Stimulated activated CD8-positive, alpha-beta memory T cell treated with anti-CD3 and anti-CD28 coated beads, Interleukin-15, amount 100 ng/mL, for 48 hours (primary cell): ENCODE measurements around the gene MINDY2.
"Not testable (repeated sequence)": the region's sequence is repeated elsewhere in the genome, so short reads cannot be mapped to it uniquely, and the experiment has no call there.

Experiments used
- DNase-seq, 2 donors: peaks; one replicate each; pipeline ENCODE4 v3.0.0-alpha.2; 2020; ENCODE audit warnings: low read depth in 2 of 2

Gene MINDY2

DNA sequence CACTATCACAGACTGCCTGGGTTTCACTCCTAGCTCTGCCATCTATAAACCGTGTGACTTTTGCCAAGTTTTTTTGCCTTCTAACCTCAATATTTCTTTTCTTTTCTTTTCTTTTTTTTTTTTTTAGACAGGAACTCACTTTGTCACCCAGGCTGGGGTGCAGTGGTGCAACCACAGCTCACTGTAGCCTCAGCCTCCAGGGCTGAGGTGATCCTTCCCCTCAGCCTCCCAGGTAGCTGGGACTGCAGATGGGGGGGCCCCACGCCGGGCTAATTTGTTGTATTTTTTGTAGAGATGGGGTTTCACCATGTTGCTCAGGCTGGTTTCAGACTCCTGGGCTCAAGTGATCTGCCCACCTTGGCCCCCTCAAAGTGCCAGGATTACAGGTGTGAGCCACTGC is 18.4 kb upstream of the MINDY2 start:
- DNase-seq = no peak

DNA sequence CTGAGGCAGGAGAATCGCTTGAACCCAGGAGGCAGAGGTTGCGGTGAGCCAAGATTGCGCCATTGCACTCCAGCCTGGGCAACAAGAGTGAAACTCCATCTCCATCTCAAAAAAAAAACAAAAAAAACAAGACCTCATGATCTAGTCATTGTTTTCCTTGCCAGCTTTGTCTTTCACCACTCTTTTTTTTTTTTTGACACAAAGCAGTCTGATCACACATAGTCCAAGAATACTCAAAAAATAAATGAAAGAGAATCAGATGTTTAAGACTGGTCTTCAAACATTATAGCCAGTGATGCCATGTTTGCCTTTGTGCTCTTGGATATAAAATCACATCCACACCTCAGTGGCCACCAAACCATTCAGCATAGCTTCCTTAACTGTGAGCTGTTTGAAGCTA is 15.8 kb upstream of the MINDY2 start:
- no peak for DNase-seq

DNA sequence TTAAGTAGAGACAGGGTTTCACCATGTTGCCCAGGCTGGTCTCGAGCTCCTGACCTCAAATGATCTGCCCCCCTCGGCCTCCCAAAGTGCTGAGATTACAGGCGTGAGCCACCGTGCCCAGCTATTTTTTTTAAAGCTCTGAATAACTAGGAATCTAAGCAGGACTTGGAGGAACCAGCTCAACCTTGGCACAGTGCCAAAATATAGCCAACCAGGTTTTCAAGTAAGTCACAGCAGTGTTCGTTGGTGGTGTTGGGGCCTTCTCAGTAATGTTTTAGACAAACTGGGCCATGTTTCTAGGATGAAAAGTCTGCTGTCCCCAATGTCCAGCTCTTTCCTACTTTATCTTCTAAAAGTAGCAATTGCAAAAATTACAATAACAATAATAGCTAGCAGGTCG is 15.1 kb upstream of the MINDY2 start:
- no peak for DNase-seq

DNA sequence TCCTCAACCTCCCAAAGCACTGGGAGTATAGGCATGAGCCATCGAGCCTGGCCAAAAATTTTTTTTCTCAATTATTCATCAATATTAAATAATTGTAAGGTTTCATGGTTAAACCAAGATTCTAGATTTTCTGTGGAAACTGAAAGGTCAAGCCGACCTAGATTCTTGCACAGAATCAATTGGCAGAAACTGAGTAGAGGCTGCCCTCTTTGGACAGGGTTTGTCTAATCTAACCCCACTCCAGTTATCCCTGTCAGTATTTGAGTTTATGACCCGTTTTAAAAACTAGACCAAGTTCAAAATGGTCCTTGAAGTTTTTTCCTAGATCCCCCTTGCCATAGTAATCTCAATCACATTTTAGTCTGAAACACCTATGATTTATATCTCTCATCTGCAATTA is 13.0 kb upstream of the MINDY2 start:
- no peak for DNase-seq

DNA sequence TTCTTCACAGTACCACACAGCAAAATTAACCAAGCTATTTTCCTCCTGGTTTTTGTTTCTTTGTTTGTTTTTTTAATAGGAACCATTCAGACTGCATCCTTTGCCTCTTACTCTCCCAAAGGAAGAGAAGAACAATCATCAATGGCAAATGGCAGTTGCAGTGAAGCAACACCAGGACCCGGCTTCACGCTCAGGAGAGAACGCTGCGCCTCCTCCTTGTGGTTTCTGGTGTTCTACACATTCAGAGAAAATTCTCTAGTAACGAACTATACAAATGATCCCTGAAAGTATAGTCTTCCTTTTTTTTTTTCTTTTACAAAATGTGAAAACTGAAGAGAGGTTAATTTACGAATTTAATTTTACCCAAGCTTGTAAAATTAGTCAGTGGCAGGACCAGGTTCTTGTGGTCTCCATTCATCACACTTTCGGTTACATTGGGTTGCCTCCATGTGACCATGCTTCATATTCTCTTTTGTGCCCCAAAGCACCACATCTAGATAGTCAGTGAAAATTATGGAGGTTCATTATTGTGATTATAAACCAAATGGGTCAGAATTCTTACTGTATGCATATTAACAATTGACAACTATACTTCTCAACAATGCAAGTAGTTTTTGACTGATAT is 10.6 kb upstream of the MINDY2 start:
- no peak for DNase-seq

GRCh38 chr15:58761010-58761388 is 10.1 kb upstream of the MINDY2 start:
- no peak for DNase-seq

DNA sequence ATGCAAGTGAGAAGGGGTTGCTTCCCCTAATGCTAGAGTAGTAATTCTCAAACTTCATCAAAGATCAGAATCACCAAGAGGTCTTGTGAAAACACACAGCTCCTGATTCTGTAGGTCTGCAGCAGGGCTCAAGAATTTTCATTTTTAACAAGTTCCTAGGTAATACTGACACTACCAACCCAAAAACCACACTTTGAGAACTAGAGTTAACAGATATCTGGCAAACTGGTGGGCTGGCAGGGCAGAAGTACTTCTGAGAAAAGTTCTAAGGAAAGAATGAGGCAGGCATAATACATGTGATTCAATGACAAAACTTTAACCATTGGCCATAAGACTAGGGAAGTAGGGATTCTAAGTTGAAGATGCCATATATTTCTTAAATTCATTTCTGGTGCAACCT is 8.8 kb upstream of the MINDY2 start:
- no peak for DNase-seq

DNA sequence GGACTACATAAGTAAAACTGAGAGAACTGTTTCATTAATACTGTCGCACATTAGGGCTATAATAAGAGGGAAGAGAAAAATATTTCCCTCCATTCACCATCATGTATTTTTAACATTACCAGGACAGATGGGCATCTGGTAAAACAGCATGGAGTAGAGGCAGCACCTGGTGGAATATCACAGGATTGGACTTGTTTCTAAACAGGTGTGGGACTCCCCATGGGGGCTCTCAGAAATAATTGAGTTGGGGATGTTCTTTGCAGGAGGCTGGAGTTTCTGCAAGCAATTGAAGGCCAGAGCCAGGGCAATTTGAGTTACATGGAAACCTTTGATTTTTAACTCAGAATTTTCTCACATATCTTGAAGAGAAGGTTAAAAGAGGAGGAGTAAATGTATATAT is 8.4 kb upstream of the MINDY2 start:
- DNase-seq = no peak

- DNase-seq = no peak
These were observed 6.6 kb upstream of the MINDY2 start for GRCh38 chr15:58764468-58764867.

- no peak for DNase-seq
These were observed 4.8 kb upstream of the MINDY2 start for GRCh38 chr15:58766290-58766689.

DNA sequence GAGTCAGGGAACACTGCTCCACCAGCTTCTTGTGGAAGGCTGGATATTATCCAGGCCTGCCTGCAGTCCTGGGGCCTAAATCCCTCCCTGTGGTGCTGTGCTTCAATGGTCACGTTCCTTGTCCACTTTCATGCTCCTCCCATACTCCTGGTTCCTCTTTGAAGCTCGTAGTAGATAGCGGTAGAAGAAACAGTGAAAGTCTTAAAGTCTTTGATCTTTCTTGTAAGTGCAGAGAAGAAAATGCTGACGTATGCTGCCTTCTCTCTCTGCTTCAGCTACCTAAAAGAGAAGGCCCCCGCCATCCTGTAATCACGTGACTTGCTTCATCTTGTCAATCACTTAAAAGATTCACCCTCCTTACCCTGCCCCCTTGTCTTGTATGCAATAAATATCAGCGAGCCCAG is 2.5 kb upstream of the MINDY2 start:
- not testable (repeated sequence) for DNase-seq

DNA sequence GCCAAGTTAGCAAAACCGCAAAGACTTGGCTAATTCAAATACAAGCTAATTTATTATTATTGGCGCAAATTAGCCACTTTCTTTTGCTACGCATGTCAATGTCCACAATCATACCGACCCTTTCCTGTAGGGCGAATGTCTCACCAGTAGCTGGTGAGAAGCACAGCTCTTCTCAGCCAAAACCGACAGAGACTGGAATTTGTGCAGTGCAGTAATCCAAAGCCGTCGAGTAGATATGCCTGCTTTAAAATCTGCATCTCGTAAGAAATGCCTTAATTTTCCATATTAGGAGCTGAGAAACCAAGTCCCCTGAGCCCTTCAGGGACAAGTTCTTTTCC is 614 bp upstream of the MINDY2 start:
- DNase-seq = no peak

- DNase-seq = no peak
These were observed 634 bp downstream of the MINDY2 start for GRCh38 chr15:58771621-58772250.

- DNase-seq = no peak
These were observed 1.9 kb downstream of the MINDY2 start for GRCh38 chr15:58773024-58773423.

DNA sequence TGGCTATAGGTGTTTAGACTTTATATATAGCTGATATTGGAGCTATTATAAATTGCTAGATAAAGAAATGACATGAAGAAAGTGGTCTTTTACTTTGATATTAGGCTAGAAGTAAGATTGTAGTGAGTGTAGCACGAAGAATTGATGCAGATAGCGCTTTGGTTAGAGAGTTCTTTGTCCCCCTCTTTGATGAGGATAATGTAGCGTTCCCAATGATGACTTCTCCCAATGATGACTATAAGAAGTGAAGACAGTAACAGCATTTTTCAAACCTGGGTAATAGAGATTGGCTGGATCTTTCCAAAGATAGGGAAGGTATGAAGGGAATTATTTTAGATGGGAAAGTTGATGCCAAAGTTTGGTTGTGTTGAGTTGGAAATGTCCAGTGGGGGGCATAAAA is 4.3 kb downstream of the MINDY2 start:
- no peak for DNase-seq

DNA sequence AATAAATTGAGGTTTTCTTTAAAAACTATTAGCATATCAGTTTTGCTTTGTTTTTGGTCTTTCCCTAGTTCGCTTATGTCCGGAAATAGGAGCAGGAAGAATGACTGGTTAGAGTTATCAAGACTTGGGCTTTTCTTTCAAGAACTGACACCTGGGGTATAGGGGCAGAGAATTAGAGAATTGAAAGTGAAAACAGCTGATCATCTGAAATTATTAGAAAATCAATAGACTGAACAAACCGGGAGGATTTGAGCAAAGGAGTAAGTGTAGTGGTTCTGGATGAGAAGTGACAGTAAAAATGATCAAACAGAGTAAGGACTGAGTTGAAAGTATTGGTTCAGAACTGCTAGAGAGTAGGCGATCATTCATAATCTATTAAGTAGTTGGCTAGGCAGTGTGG is 6.0 kb downstream of the MINDY2 start:
- no peak for DNase-seq

DNA sequence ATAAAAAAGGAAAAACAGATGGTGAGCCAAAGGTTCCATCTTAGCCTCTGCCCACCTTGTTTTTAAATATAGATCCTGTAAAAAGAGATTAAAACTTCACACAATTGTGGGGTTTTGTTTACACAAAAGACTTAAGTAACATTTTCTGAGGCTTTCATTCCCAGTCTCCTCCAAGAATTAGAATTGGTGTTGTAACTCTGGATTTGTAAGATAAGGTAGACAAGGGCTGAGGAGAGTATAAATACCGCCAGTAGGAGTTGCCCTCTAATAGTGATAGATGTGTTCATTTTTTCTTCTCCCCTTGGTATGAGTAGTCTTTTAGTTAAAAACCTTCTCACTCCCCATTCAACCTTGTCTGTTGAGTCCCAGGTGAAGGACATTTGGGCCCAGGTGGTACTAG is 8.5 kb downstream of the MINDY2 start:
- no peak for DNase-seq

DNA sequence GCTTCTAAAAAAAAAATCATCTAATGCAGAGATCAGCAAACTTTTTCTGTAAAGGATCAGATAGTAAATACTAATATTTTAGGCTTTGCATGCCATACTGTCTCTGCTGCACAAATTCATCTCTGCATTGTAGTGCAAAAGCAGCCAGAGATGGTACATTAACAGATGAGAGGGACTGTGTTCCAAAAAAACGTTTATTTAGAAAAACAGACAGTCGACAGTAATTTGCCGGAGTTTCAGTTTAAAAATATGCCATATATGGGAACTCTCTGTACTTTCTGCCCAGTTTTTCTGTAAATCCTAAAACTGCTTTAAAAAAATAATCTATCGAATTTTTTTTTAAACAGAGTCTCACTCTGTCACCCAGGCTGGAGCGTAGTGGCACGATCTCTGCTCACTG is 14.3 kb downstream of the MINDY2 start:
- DNase-seq = no peak

DNA sequence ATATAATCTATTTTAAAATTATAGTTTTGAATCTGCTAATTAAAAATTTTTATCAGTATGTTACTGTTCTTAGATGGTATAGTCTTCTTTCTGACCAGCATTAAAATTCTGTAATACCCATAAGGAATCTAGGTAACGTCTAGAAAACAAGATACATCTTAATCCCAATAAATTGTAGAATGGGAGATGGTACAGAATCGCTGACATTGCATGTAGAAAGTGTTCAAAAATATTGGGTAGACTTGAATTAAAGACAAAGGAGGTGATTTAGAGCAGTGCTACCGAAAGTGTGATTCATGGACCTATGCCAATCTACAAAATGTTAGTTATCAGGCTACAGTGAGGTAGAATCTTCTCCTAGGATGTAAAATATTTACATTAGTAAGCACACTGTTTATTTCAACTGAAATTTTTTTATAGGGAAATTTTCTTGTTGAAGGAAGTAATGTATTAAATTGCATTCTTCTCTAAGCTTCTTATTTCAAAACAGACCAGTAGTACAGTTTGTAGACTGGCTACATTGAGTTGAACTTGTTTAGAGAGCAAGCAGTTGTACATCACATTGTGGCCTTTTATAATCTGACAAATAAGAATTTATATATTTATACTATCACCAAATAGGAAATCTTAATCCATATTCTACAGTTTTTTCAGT is 17.1 kb downstream of the MINDY2 start:
- no peak for DNase-seq

DNA sequence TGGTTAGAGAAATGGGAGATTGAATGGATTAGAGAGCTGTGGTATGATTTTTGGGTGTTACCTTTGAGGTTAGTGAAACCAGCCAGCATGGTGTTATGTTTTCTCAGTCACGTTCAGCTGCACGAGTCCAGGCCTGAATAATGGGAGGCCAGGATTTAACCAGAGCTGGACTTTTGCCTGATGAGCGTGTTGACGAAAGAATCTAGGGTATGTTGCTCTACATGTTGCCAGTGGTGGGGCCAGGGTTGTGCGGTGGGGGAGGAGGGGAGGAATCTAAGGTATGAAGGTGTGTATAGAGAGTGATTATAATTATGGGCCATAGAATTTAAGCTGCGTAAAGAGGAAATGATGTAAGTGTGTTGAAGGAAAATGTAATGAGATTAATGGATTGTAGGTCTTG is 22.8 kb downstream of the MINDY2 start:
- DNase-seq = no peak

- no peak for DNase-seq
These were observed 24.7 kb downstream of the MINDY2 start for GRCh38 chr15:58795825-58796224.

DNA sequence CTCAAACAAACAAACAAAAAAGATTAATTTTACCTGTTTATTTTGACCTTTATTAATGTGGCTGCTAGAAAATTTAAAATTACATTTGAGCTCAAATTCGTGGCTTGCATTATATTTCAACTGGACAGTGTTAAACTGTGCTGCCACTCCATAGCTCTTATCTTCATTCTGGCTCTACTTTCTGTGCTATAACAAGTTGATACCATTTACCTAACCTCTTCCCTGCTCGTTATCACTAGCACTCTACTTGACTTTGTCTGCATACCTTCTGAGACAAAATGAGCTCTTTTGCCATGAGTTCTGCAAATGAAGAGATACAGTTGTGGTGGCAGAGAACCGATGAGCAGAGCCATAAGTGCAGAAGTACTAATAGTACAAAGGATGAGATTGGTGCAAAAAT is 26.4 kb downstream of the MINDY2 start:
- no peak for DNase-seq

GRCh38 chr15:58805095-58805494 is 34.0 kb downstream of the MINDY2 start:
- DNase-seq = no peak

- DNase-seq = not testable (repeated sequence)
These were observed 52.2 kb downstream of the MINDY2 start for GRCh38 chr15:58823267-58823666.
